HG03520 (cell line): Measurements from ENCODE around the gene BLTP3A.
"Not testable (repeated sequence)": the region's sequence is repeated elsewhere in the genome, so short reads cannot be mapped to it uniquely, and the experiment has no call there.

Experiments
- ATAC-seq: cut with Tn5 transposase; IDR thresholded peaks from one replicate; pipeline ENCODE4 v1.9.1; 2021; ENCODE audit warnings: mild to moderate bottlenecking, moderate library complexity; ENCODE audit not compliant: unreplicated experiment

BLTP3A gene

DNA sequence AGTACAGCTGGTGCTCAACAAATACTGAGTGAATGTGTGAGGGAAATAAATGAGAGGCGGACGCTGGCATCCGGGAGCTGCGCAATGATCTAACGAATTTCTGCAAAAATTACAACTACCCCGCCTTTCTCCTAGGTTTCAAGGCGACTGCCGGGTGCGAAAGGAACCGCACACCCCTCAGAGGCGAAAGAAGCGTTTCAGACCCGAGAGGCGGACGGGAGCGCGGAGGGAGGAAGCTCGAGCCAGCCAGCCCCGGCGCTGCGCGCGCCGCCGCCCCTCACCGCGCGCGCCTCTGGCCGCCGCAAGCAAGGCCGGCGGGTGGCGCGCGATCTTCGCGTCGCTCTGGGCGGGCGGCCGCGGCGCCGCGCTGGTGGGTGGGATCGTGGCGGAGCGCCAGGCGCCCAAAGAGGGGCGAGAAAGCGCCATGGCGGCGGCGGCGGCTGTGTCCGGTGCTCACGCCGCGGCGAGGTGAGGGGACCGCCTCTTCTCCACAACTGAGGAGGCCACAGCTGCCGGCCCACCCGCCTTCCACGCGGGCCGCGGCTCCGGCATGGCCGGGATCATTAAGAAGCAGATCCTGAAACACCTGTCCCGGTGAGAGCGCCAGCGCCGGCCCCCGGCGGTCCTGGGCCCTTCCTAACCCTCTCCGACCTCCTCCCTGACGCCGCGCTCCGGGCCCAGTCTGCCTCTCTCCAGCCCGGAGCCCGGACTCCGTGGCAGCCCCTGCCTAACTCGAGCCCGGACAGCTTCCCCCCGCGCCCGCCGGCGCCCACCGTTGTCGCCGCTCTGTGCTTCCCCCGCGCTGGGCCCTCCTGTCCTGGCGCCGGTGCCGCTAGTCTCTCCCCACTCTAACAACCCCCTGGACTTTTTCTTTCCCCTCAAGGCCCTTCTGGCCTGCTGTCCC lies at the start of gene BLTP3A:
TSS of gene BLTP3A (plus strand) at position 383 of the 904 bp plus-strand sequence. CDS start at position 551, 168 bp downstream.
- peak; percentile 72 for ATAC-seq

DNA sequence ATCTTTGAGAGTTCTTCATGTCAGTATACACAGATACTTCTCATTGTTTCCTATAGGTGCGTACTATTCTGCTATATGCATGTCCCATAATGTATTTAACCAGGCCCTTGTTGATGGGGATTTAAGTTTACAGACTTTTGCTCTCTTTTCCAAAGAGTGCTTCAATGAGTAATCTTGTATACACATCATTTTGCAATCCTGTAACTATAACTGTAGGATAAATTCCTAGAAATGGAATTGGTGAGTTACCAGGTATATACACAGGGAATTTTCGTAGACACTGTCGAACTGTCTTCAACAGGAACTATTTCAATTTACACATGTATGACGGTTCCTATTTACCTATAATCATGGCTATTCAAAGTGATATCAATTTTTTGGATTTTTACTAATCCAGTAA lies 49.8 kb upstream of the BLTP3A start:
- no peak for ATAC-seq

- no peak for ATAC-seq
Observed at GRCh38 chr6:34743625-34744293, 48.1 kb upstream of the BLTP3A start.

DNA sequence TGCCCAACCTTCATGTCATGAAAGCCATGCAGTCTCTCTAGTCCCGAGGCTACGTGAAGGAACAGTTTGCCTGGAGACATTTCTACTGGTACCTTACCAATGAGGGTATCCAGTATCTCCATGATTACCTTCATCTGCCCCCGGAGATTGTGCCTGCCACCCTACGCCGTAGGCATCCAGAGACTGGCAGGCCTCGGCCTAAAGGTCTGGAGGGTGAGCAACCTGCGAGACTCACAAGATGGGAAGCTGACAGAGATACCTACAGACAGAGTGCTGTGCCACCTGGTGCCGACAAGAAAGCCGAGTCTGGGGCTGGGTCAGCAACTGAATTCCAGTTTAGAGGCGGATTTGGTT lies 47.6 kb upstream of the BLTP3A start:
- not testable (repeated sequence) for ATAC-seq

DNA sequence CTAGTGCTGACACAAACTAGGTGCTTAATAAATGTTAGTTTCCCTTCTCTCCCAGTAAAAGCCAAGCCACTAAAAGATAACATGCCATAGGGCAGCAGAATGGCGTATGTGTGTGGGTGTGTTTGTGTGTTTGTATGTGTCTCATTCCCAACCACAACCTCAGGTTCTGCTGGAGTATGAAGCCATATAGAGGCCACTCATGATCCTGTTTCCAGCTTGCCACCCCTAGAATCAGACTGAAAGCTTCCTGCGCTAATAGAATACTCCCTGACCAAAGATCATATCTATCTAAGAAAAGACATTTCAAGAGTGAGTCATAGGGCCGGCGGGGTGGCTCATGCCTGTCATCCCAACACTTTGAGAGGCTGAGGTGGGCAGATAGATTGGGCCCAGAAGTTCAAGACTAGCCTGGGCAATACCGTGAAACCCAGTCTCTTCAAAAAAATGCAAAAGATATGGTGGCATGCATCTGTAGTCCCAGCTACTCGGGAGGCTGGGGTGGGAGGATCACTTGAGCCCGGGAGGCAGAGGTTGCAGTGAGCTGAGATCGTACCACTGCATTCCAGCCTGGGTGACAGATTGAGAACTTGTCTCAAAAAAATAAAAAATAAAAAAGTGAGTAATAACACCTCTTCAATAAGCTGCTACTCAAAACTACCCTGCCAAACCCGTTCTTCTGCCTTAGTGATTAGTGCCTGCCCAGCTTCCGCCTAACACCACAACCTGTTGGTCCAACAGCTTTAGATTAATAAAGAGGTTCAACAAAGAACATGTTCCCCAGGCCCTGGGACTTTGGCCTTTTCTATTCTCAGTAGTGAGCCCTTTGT lies 46.4 kb upstream of the BLTP3A start:
- ATAC-seq, result no peak

GRCh38 chr6:34746104-34746846 lies 45.6 kb upstream of the BLTP3A start:
- no peak for ATAC-seq

DNA sequence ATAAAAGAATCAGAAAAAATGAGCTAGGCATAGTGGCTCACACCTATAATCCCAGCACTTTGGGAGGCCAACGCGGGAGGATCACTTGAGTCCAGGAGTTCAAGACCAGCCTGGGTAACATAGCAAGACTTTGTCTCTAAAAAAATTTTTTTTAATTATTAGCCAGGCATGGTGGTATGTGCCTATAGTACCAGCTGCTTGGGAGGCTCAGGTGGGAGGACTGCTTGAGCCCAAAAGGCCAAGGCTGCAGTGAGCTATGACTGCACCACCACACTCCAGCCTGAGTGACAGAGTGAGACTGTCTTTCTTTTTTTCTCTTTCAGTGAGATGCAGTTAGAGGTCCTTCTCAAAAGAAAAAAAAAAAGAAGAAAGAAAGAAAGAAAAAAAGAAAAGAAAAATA lies 43.1 kb upstream of the BLTP3A start:
- no peak for ATAC-seq

GRCh38 chr6:34756513-34756856 lies 35.4 kb upstream of the BLTP3A start:
- ATAC-seq, result not testable (repeated sequence)

- no peak for ATAC-seq
Observed at GRCh38 chr6:34757687-34758274, 34.1 kb upstream of the BLTP3A start.

DNA sequence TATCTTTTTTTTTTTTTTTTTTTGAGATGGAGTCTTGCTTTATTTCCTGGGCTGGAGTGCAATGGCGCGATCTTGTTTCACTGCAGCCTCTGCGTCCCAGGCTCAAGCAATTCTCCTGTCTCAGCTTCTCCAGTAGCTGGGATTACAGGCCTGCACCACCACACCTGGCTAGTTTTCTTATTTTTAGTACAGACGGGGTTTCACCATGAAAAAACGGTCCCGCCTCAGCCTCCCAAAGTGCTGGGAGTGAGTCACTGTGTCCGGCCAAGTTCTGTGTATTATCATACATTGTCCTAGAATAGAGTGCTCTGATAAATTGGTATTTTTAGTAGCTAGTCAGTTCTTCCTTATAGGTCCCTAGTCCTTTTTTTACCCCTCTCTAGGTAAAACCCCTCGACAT lies 31.8 kb upstream of the BLTP3A start:
- no peak for ATAC-seq

- not testable (repeated sequence) for ATAC-seq
Observed at GRCh38 chr6:34761681-34762080, 30.2 kb upstream of the BLTP3A start.

- no peak for ATAC-seq
Observed at GRCh38 chr6:34768148-34768547, 23.7 kb upstream of the BLTP3A start.

GRCh38 chr6:34771727-34772126 lies 20.2 kb upstream of the BLTP3A start:
- ATAC-seq, result no peak

- ATAC-seq, result no peak
Observed at GRCh38 chr6:34772940-34773339, 18.9 kb upstream of the BLTP3A start.

- ATAC-seq, result no peak
Observed at GRCh38 chr6:34773916-34774315, 18.0 kb upstream of the BLTP3A start.

DNA sequence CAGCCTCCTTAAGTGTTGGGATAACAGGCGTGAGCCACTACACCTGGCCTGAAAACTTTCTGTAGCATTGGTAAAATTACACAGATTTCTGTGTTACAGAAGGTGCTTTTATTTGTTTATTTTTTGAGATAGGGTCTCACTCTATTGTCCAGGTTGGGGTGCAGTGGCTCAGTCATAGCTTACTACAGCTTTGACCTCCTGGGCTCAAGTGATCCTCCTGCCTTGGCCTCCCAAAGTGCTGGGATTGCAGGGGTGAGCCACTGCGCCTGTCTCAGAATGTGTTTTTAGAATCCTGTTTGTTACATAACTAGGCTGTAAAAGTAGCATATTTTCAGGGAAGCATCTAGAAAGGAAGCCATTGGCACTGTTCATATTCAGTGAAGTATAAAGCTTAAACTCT lies 16.9 kb upstream of the BLTP3A start:
- ATAC-seq, result no peak

- ATAC-seq, result not testable (repeated sequence)
Observed at GRCh38 chr6:34785375-34785774, 6.5 kb upstream of the BLTP3A start.

GRCh38 chr6:34787152-34787551 lies 4.7 kb upstream of the BLTP3A start:
- ATAC-seq, result not testable (repeated sequence)

- no peak for ATAC-seq
Observed at GRCh38 chr6:34788111-34788510, 3.8 kb upstream of the BLTP3A start.

GRCh38 chr6:34791164-34791700 lies 651 bp upstream of the BLTP3A start:
- ATAC-seq, result peak; percentile 21
